OCI-LY3 (cell line): ENCODE results near the gene TMEM167A.

Source experiments
- EZH2phosphoT487 ChIP-seq: fragments of 200-600 bp; shearing (Covaris generic); IDR thresholded peaks from 2 replicates; pipeline ENCODE4 v1.6.1; 2018; ENCODE audit warnings: antibody characterized with exemption, mixed run types, low read depth
- TF ChIP-seq, protein P1 (sequence below): fragments of 200-600, 300-600 bp; sonication (generic); IDR thresholded peaks from 2 replicates; pipeline ENCODE4 v1.5.1; 2014; ENCODE audit warnings: antibody characterized with exemption, low read length, low read depth

DNA sequence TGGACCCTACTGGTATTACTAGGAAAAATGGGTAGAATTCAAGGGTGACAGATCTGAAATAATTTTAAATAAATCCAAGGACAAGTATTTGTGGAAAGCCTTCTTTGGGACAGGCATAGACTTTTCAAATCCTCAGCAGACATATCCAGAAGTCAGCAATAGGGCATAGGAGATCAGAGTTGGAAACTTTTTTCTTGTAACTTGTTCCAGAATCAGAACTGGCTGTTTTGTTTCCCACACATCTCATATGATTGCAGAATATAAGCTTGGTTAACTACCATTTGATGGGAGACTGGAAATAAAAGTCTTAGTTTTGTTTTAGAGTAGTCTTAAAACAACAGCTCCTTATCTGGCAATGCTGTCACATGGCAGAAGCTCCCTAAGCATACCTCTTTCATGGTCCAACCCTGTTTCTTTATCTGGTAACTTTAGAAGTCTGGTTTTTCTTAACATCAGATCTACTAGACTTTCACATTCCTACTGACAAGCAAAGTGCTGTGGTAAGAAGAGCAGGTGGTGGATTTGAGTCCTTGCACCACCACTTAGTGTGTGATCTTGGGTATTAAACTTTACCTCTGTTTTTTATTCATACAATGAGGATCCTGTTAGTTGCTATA is 25.3 kb upstream of the TMEM167A start:
- TF ChIP-seq, protein P1, sequence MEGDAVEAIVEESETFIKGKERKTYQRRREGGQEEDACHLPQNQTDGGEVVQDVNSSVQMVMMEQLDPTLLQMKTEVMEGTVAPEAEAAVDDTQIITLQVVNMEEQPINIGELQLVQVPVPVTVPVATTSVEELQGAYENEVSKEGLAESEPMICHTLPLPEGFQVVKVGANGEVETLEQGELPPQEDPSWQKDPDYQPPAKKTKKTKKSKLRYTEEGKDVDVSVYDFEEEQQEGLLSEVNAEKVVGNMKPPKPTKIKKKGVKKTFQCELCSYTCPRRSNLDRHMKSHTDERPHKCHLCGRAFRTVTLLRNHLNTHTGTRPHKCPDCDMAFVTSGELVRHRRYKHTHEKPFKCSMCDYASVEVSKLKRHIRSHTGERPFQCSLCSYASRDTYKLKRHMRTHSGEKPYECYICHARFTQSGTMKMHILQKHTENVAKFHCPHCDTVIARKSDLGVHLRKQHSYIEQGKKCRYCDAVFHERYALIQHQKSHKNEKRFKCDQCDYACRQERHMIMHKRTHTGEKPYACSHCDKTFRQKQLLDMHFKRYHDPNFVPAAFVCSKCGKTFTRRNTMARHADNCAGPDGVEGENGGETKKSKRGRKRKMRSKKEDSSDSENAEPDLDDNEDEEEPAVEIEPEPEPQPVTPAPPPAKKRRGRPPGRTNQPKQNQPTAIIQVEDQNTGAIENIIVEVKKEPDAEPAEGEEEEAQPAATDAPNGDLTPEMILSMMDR = no peak
- no peak for TF ChIP-seq EZH2phosphoT487
